Measurements from ENCODE around the gene ITPR2.

ITPR2 gene

DNA sequence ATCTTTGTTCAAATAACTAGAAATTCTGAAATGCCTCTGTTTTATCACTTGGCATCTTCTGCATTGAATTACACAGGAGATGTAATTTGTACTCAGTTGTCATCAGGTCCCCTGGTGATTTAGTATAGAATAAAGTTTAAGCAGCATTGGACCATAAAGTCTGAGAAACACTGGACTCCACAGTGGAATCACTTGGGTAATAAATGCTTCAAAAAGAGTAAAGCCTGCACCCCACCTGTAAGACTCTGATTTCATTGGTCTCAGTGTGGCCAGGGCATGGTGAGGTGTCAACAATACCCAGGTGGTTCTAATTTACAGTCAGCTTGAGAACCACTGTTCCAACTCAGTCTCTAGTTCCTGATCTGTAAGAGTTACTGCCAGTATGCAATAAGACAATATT, 148.9 kb downstream of the ITPR2 start:
- no peaks in the 10 kb centered on the region for H3K9me3 ChIP-seq (ENCODE audit: low read length)
- peaks cover 55% of the 10 kb centered on the region for H3K36me3 ChIP-seq (ENCODE audit: insufficient read depth, low read length)
- no peak overlapping the region for H3K27ac ChIP-seq (ENCODE audit: low read depth, low read length, poor library complexity, severe bottlenecking)
- no peaks in the 10 kb centered on the region for H3K4me1 ChIP-seq (ENCODE audit: insufficient read depth, low read length, severe bottlenecking)
- no peak for TF ChIP-seq CTCF (IDR thresholded peaks at IDR 0.05; ENCODE audit: low read length)
- TF ChIP-seq EZH2 (IDR thresholded peaks at IDR 0.05; ENCODE audit: borderline replicate concordance, low read length): no peak
- H3K4me2 ChIP-seq (ENCODE audit: low read length): no peak overlapping the region
- H3F3A ChIP-seq (ENCODE audit: insufficient read depth, low read length): no peaks in the 10 kb centered on the region
- H4K20me1 ChIP-seq (ENCODE audit: insufficient read depth, low read length): no peaks in the 10 kb centered on the region
- no peaks in the 10 kb centered on the region for H3K79me2 ChIP-seq (ENCODE audit: insufficient read depth, low read length)
- no peak overlapping the region for H2AFZ ChIP-seq (ENCODE audit: low read length)
- no peak overlapping the region for H3K9ac ChIP-seq (ENCODE audit: low read length)
- H3K27me3 ChIP-seq (ENCODE audit: insufficient read depth, low read length): no peaks in the 10 kb centered on the region
- H3K4me3 ChIP-seq (ENCODE audit: low read depth, low read length, poor library complexity, severe bottlenecking): no peak overlapping the region
- H3K9me2 ChIP-seq (ENCODE audit: low read depth, low read length): no peaks in the 10 kb centered on the region

- Histone ChIP-seq H3K36me3 (ENCODE audit: insufficient read depth, low read length) (peaks cover 55% of the 10 kb centered on the region), H3F3A (ENCODE audit: insufficient read depth, low read length) (no peaks in the 10 kb centered on the region), H3K4me3 (ENCODE audit: low read depth, low read length, poor library complexity, severe bottlenecking) (no peak overlapping the region), H3K9me3 (ENCODE audit: low read length) (no peaks in the 10 kb centered on the region), H3K9ac (ENCODE audit: low read length) (no peak overlapping the region), H2AFZ (ENCODE audit: low read length) (no peak overlapping the region), H3K4me2 (ENCODE audit: low read length) (no peak overlapping the region), H3K27me3 (ENCODE audit: insufficient read depth, low read length) (no peaks in the 10 kb centered on the region), H3K27ac (ENCODE audit: low read depth, low read length, poor library complexity, severe bottlenecking) (no peak overlapping the region), H4K20me1 (ENCODE audit: insufficient read depth, low read length) (no peaks in the 10 kb centered on the region), H3K9me2 (ENCODE audit: low read depth, low read length) (no peaks in the 10 kb centered on the region), H3K79me2 (ENCODE audit: insufficient read depth, low read length) (no peaks in the 10 kb centered on the region), H3K4me1 (ENCODE audit: insufficient read depth, low read length, severe bottlenecking) (no peaks in the 10 kb centered on the region)
- no peak for TF ChIP-seq CTCF (IDR thresholded peaks at IDR 0.05; ENCODE audit: low read length)
- no peak for TF ChIP-seq EZH2 (IDR thresholded peaks at IDR 0.05; ENCODE audit: borderline replicate concordance, low read length)
Measured at GRCh38 chr12:26683443-26683842, 149.6 kb downstream of the ITPR2 start.

- Histone ChIP-seq H3K4me2 (ENCODE audit: low read length) (no peak overlapping the region), H4K20me1 (ENCODE audit: insufficient read depth, low read length) (no peaks in the 10 kb centered on the region), H2AFZ (ENCODE audit: low read length) (no peak overlapping the region), H3K9me2 (ENCODE audit: low read depth, low read length) (no peaks in the 10 kb centered on the region), H3K9ac (ENCODE audit: low read length) (no peak overlapping the region), H3K27me3 (ENCODE audit: insufficient read depth, low read length) (no peaks in the 10 kb centered on the region), H3K79me2 (ENCODE audit: insufficient read depth, low read length) (no peaks in the 10 kb centered on the region), H3K27ac (ENCODE audit: low read depth, low read length, poor library complexity, severe bottlenecking) (no peak overlapping the region), H3K4me3 (ENCODE audit: low read depth, low read length, poor library complexity, severe bottlenecking) (no peak overlapping the region), H3K4me1 (ENCODE audit: insufficient read depth, low read length, severe bottlenecking) (no peaks in the 10 kb centered on the region), H3K9me3 (ENCODE audit: low read length) (no peaks in the 10 kb centered on the region), H3F3A (ENCODE audit: insufficient read depth, low read length) (no peaks in the 10 kb centered on the region), H3K36me3 (ENCODE audit: insufficient read depth, low read length) (peaks cover 55% of the 10 kb centered on the region)
- TF ChIP-seq CTCF (IDR thresholded peaks at IDR 0.05; ENCODE audit: low read length) (no peak), EZH2 (IDR thresholded peaks at IDR 0.05; ENCODE audit: borderline replicate concordance, low read length) (no peak)
Measured at GRCh38 chr12:26680727-26681455, 152.1 kb downstream of the ITPR2 start.

Measured in OCI-LY1 (cell line).